Amniotic stem cell (primary cell): Measurements from ENCODE around the gene RNF144B.
"Not testable (repeated sequence)": the region's sequence is repeated elsewhere in the genome, so short reads cannot be mapped to it uniquely, and the experiment has no call there.

Source experiments
- DNase-seq: peaks from one replicate; lab custom pipeline; 2025; lab: John Stamatoyannopoulos, UW

RNF144B gene

DNA sequence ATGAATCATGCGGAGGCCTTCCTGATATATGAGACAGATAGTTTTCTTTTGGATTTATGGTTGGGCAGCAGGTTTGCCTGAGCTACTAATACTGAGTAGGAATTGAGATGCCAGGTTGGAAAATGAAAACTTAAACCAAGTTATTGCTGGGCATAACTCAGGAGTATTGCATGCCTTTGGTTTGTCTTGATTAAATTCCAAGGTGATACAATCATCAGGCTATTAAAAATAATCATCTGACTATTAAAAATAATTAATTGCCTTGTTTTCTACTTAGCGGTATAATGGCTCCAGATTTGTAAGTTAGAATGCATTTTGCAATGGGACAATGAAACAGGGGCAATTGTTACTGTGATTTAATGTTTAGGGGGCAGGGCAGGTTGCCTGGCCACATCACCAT, 15.5 kb upstream of the RNF144B start:
- DNase-seq: no peak

DNA sequence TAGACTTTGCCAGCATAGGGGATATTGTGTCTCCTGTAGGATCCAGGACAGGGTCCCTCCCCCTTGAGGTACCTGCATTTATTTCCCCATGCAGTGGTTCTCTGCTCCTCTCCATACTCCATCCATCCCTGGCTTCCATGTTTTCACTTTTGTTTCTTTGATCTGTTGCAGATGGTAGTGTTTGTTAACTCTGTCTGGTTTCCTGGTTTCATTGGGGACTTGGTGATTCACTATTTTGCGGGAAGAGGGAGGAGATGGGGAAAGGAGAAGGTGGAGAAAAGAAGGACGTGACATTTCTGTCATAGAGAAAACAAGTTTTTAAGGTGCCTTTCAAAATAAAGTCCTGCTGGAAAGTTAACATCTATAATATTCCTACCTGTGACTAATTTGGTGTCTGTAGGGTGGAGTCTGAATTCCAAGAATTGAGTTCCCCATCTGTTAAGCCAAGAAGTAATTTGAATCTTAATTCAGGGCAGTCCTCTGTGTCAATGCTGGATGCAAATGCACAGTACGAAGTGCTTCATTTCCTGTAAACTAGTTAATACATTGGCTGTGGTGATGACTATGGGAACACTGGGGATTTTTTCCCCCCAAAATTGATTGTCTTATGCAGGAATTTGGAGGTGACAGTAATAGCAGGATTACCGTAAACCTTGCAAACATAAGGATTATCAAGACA, 6.9 kb upstream of the RNF144B start:
- no peak for DNase-seq

- no peak for DNase-seq
These were observed 6.3 kb upstream of the RNF144B start for GRCh38 chr6:18380851-18381250.

- no peak for DNase-seq
These were observed 3.7 kb upstream of the RNF144B start for GRCh38 chr6:18383441-18383840.

- DNase-seq: no peak
These were observed 2.5 kb upstream of the RNF144B start for GRCh38 chr6:18384621-18385020.

DNA sequence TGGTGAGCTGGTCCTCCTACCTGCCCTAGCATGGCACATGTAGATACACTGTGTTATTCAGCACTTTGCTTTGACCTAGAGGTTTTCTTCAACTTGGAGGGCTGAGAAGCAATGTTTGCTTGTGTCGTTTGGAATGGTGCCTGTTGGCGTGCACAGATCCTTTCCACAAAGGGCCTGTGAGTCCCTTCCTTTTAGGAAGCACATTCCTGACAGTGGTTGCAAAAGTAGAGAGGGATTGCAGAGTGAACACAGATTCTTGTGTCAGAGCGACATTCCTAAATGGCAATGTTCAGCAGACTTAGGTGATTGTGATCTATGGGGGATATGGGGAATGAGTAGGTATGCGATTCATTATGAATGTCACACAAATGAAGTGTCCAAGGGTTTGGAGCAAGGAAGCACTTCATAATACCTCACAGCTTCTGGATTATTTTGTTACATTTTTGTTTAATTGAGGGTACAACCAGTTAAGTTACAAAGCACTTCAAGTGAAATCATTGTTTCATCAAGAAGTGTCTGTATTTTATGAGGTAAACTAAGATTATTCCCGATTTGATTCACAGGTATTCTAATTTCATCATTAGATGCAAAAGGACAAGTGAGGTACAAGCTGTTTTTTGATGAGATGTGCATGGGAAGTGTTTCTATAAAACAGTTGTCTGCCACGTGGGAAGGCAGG, 713 bp upstream of the RNF144B start:
- DNase-seq: no peak

- DNase-seq: no peak
These were observed 1.1 kb downstream of the RNF144B start for GRCh38 chr6:18388271-18388670.

DNA sequence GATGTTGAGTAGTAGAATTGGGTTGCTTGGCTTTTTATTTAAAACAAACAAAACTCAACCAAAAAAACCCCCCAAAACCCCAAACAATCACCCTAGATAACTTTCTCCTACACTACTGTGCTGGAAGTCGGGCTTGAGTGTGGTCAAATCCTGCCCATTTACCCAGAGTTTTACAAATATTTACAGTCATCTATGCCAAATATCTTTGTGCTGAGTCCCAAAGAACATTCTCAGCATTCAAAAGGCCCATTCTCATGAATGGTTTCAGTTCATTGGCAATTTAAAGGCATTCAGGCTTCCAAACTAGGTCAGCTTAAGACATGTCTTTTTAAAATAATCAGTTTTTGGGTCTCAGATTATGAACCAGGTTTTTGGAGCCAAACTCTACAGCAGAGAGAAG, 1.8 kb downstream of the RNF144B start:
- DNase-seq: peak; percentile 42

GRCh38 chr6:18389479-18389878, 2.3 kb downstream of the RNF144B start:
- DNase-seq: no peak

DNA sequence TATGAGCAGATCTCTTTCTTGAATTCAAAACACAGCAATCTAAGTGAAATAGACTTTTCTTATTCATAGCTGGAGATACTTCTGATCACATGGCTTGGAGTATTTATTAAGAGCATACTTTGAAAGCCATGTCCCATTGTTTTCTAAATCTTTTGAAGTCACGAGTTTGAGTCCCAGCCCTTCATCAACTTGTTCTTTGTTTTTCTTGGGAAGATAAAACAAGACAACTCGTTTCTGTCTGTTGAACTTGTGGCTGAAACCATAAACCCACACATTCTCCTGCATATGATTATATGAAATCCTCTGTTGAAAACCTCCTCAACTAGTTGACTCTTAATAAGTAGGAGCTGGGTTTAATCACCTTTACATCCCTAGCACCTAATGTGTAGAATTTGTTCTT, 3.3 kb downstream of the RNF144B start:
- no peak for DNase-seq

GRCh38 chr6:18391023-18391422, 3.9 kb downstream of the RNF144B start:
- DNase-seq: no peak

DNA sequence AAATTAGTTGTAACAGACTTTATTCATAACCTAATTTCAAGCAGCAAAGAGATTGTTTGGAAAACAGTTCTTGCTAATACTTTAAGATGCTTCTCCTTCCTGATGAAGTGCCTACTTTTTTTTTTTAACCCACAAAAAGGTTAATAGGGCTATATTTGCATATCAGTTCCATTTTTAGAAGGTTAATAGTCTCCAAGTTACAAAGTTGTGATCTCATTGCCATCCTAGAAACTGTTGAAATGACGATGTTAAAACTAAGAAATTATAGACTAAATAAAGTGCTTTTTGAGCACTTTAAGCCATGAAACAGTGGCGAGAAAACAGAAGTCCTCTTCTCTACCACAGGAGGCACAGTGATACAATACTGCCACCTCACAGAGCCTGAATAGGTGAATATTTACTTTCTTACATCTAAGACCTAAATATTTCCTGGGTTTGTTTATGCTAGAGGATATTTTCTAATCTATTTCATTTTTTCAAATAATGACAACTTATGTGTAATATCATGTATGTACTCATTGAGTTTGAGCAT, 5.3 kb downstream of the RNF144B start:
- no peak for DNase-seq

GRCh38 chr6:18393698-18394097, 6.5 kb downstream of the RNF144B start:
- DNase-seq: no peak

GRCh38 chr6:18395177-18395855, 8.2 kb downstream of the RNF144B start:
- DNase-seq: no peak

- DNase-seq: no peak
These were observed 8.7 kb downstream of the RNF144B start for GRCh38 chr6:18395856-18396197.

DNA sequence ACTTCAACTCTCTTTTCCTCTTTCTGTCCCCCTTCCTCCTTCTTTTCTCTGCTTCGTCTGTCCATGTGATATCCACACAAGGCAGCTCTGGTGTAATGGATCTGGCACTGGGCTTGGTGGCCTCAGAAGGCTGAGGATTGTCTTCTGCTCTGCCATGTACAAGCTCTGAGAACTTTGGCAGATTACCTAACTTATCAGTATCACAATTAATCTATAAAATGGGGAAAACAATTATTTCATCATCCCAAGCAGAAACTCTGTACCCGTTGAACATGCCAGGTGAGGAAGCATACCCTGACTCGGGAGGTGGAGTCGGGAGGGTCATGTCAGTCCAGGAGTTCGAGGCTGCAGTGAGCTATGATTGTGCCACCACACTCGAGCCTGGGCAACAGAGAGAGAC, 10.6 kb downstream of the RNF144B start:
- no peak for DNase-seq

- DNase-seq: not testable (repeated sequence)
These were observed 11.1 kb downstream of the RNF144B start for GRCh38 chr6:18398225-18398624.

- DNase-seq: no peak
These were observed 13.8 kb downstream of the RNF144B start for GRCh38 chr6:18400831-18401446.

- DNase-seq: not testable (repeated sequence)
These were observed 17.8 kb downstream of the RNF144B start for GRCh38 chr6:18404965-18405364.

GRCh38 chr6:18405477-18406293, 18.5 kb downstream of the RNF144B start:
- DNase-seq: peak; percentile 84

GRCh38 chr6:18406955-18407749, 20.0 kb downstream of the RNF144B start:
- DNase-seq: no peak
